Activated CD4-positive, CD25-positive, alpha-beta regulatory T cell treated with anti-CD3 and anti-CD28 coated beads, Interleukin-2, amount 50 U/mL, for 72 hours (primary cell): Measurements from ENCODE around the gene PMEPA1.

Experiments used
- DNase-seq: peaks from one replicate; pipeline ENCODE4 v3.0.0; 2021

PMEPA1 gene

DNA sequence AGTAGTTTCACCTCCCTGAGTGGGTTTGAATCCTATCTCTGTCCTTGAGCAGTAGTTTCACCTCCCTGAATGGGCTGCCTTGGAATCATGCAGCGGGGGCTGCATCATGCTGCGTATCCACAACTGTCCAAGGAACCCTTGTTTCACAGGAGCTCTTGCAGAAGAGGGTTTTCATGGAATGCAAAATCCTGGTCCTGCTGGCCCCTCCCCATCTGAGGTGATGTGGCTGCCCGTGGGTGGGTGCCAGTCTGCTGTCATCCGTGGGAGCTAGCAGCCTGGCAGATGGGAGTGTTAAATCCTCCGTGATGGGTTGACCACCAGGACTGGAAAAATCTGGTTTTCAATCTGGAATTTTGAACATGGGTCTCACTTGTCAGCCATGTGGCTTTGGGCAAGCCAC lies 111.3 kb downstream of the PMEPA1 start:
- no peak for DNase-seq
